Mesenchymal stem cell (in vitro differentiated cells and primary cell): ENCODE results near the gene NFRKB.

ENCODE experiments used
- DNase-seq: peaks from one replicate; pipeline ENCODE4 v3.0.0-alpha.2; 2013
- H2AFZ ChIP-seq: one replicate; pipeline ENCODE4 v1.6.1; 2013; ENCODE audit warnings: low read depth, mild to moderate bottlenecking, control low read depth, inconsistent platforms, low read length, moderate library complexity
- H2AK5ac ChIP-seq: 2 replicates; pipeline ENCODE4 v1.6.1; 2013; ENCODE audit warnings: low read length, moderate library complexity, mild to moderate bottlenecking, inconsistent platforms; ENCODE audit not compliant: severe bottlenecking
- H2BK120ac ChIP-seq: one replicate; pipeline ENCODE4 v1.6.1; 2013; ENCODE audit warnings: low read depth, mild to moderate bottlenecking, inconsistent platforms, low read length, moderate library complexity
- H2BK12ac ChIP-seq, 2 experiments: one replicate each; pipeline ENCODE4 v1.6.1; 2013; ENCODE audit warnings: inconsistent platforms in 2 of 2, low read length in 2 of 2, mild to moderate bottlenecking in 2 of 2, moderate library complexity in 2 of 2, control low read depth in 1 of 2
- H2BK15ac ChIP-seq: one replicate; pipeline ENCODE4 v1.6.1; 2013; ENCODE audit warnings: mild to moderate bottlenecking, low read depth, inconsistent platforms; ENCODE audit not compliant: poor library complexity, severe bottlenecking
- H2BK5ac ChIP-seq: 2 replicates; pipeline ENCODE4 v1.6.1; 2013; ENCODE audit warnings: low read depth, mild to moderate bottlenecking, low read length, control low read depth, inconsistent platforms; ENCODE audit not compliant: poor library complexity, severe bottlenecking
- H3K14ac ChIP-seq, 2 experiments: one replicate each; pipeline ENCODE4 v1.6.1; 2013; ENCODE audit warnings: inconsistent platforms in 2 of 2, low read length in 2 of 2, control low read depth in 1 of 2, mild to moderate bottlenecking in 1 of 2, moderate library complexity in 1 of 2
- H3K18ac ChIP-seq, 2 experiments: one replicate each; pipeline ENCODE4 v1.6.1; 2013; ENCODE audit warnings: inconsistent platforms in 2 of 2, low read length in 2 of 2, control low read depth in 1 of 2, low read depth in 1 of 2, mild to moderate bottlenecking in 1 of 2
- H3K23ac ChIP-seq, 2 experiments: one replicate each; pipeline ENCODE4 v1.6.1; 2013; ENCODE audit warnings: inconsistent platforms in 2 of 2, low read length in 2 of 2, mild to moderate bottlenecking in 2 of 2, moderate library complexity in 2 of 2, control low read depth in 1 of 2
- H3K27ac ChIP-seq: 2 replicates; pipeline ENCODE4 v1.5.1; 2013; ENCODE audit warnings: mild to moderate bottlenecking, moderate library complexity, low read length, control low read depth, inconsistent platforms; ENCODE audit not compliant: poor library complexity, severe bottlenecking
- H3K27me3 ChIP-seq, 2 experiments: 2 replicates each; pipeline versions ENCODE4 v1.6.1 to v1.7.0; 2013; ENCODE audit warnings: low read length in 2 of 2, mild to moderate bottlenecking in 2 of 2, moderate library complexity in 2 of 2, control low read depth in 1 of 2, inconsistent platforms in 1 of 2; ENCODE audit not compliant: control insufficient read depth in 1 of 2, insufficient read depth in 1 of 2
- H3K36me3 ChIP-seq, 2 experiments: 2 replicates each; pipeline versions ENCODE4 v1.6.1 to v1.7.0; 2013; ENCODE audit warnings: low read length in 2 of 2, control low read depth in 1 of 2, inconsistent platforms in 1 of 2, low read depth in 1 of 2, mild to moderate bottlenecking in 1 of 2; ENCODE audit not compliant: insufficient read depth in 2 of 2, control insufficient read depth in 1 of 2
- H3K4ac ChIP-seq, 2 experiments: one replicate each; pipeline ENCODE4 v1.6.1; 2013; ENCODE audit warnings: inconsistent platforms in 2 of 2, low read length in 2 of 2, mild to moderate bottlenecking in 2 of 2, moderate library complexity in 2 of 2, control low read depth in 1 of 2, low read depth in 1 of 2
- H3K4me1 ChIP-seq: 2 replicates; pipeline ENCODE4 v1.6.1; 2013; ENCODE audit warnings: low read depth, low read length, control low read depth; ENCODE audit not compliant: control insufficient read depth, insufficient read depth
- H3K4me2 ChIP-seq: 2 replicates; pipeline ENCODE4 v1.6.1; 2013; ENCODE audit warnings: low read length, mild to moderate bottlenecking, inconsistent platforms; ENCODE audit not compliant: poor library complexity, severe bottlenecking
- H3K4me3 ChIP-seq, 2 experiments: 2 replicates each; pipeline versions ENCODE4 v1.5.1 to v1.7.0; 2013; ENCODE audit warnings: low read length in 2 of 2, mild to moderate bottlenecking in 2 of 2, control low read depth in 1 of 2, low read depth in 1 of 2; ENCODE audit not compliant: insufficient read depth in 1 of 2
- H3K79me1 ChIP-seq: replicated peaks from 2 replicates; pipeline ENCODE4 v1.6.1; 2013; ENCODE audit warnings: mild to moderate bottlenecking, control low read depth, low read length, inconsistent platforms; ENCODE audit not compliant: poor library complexity, severe bottlenecking
- H3K9ac ChIP-seq: 2 replicates; pipeline ENCODE4 v1.7.0; 2013; ENCODE audit warnings: mild to moderate bottlenecking, low read length, moderate library complexity
- H3K9me3 ChIP-seq: 2 replicates; pipeline ENCODE4 v1.7.0; 2013; ENCODE audit warnings: mild to moderate bottlenecking, low read length; ENCODE audit not compliant: control insufficient read depth
- H4K8ac ChIP-seq: one replicate; pipeline ENCODE4 v1.6.1; 2013; ENCODE audit warnings: inconsistent platforms, mild to moderate bottlenecking, low read length, moderate library complexity
- H4K91ac ChIP-seq: one replicate; pipeline ENCODE4 v1.6.1; 2013; ENCODE audit warnings: mild to moderate bottlenecking, low read length, inconsistent platforms
- WGBS: methylation state at CpG from one replicate; pipeline ENCODE4 v1.1.7; 2013; ENCODE audit warnings: mixed read lengths; 5-methylcytosine and 5-hydroxymethylcytosine counted together

NFRKB gene

DNA sequence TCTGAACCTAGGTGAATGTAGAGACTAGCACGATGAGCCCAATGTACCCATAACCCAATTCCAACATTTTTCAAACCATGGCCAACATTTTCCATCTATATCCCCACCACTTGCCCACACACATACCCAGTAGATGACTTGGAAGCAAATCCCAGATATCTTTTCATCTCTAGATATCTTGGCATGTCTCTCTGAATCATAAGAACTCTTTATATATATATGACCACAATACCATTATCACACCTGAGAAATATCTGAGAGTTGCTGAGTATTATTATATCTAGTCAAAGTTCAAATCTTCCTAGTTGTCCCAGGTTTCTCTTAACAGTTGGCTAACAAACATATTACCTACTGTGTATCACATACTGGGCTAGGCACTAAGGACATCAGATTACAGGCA is 37.9 kb upstream of the NFRKB start:
- Histone ChIP-seq H3K14ac (no peak overlapping the region), H2AK5ac (no peak overlapping the region), H2BK15ac (no peak overlapping the region), H2BK12ac (no peak overlapping the region), H2BK120ac (no peak overlapping the region), H3K4me2 (no peak overlapping the region), H3K4me3 (no peak overlapping the region), H3K27ac (no peak overlapping the region), H4K8ac (no peak overlapping the region), H2BK5ac (no peak overlapping the region), H3K27me3 (no peaks in the 10 kb centered on the region), H3K18ac (no peak overlapping the region), H3K9ac (no peak overlapping the region), H3K4me1 (no peaks in the 10 kb centered on the region), H3K36me3 (peaks cover 16 to 57% of the 10 kb centered on the region in 2 experiments), H3K79me1 (no peaks in the 10 kb centered on the region), H3K23ac (no peak overlapping the region), H2AFZ (no peak overlapping the region), H3K9me3 (no peaks in the 10 kb centered on the region), H4K91ac (no peak overlapping the region), H3K4ac (no peak overlapping the region)
- WGBS: 97% methylated on average over 1 of the region's 1 CpG
- no peak for DNase-seq

DNA sequence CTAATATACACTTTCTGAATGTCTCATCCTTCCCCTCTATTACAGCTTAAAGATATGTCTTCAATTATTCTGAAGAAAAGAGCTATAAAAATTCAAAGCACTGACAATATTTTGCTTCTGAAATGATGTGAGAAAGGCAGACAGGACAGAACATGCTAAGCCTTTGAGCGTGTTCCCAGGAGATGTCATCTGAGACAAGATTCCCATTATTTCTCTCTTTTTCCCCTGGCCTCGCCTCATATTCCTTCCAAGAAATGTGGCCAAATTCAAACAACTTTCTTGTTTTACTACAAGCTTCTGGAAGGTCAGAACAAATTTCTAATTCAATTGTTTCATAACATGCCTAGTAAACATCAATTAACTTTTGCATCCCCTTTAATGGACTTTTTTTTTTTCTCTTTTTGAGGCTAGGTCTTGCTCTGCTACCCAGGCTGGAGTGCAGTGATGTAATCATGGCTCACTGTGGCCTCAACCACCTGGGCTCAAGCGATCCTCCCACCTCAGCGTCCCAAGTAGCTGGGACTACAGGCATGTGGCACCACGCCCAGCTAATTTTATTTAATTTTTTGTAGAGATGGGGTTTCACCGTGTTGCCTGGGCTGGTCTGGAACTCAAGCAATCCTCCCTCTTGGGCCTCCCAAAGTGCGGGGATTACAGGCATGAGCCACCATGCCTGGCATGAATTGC is 37.1 kb upstream of the NFRKB start:
- no peak overlapping the region for H2BK5ac ChIP-seq
- peaks cover 16 to 57% of the 10 kb centered on the region in 2 experiments for H3K36me3 ChIP-seq
- no peaks in the 10 kb centered on the region for H3K27me3 ChIP-seq
- H3K23ac ChIP-seq: no peak overlapping the region
- no peak overlapping the region for H2BK120ac ChIP-seq
- no peak overlapping the region for H3K9ac ChIP-seq
- H3K4ac ChIP-seq: no peak overlapping the region
- no peak overlapping the region for H4K8ac ChIP-seq
- no peak for DNase-seq
- H2BK15ac ChIP-seq: no peak overlapping the region
- no peak overlapping the region for H2AK5ac ChIP-seq
- H3K79me1 ChIP-seq: no peaks in the 10 kb centered on the region
- H2AFZ ChIP-seq: no peak overlapping the region
- H4K91ac ChIP-seq: no peak overlapping the region
- 94% methylated on average over 5 of the region's 7 CpGs for WGBS
- no peak overlapping the region for H3K27ac ChIP-seq
- H2BK12ac ChIP-seq: no peak overlapping the region
- H3K4me1 ChIP-seq: no peaks in the 10 kb centered on the region
- H3K4me2 ChIP-seq: no peak overlapping the region
- no peak overlapping the region for H3K14ac ChIP-seq
- no peak overlapping the region for H3K4me3 ChIP-seq
- H3K9me3 ChIP-seq: no peaks in the 10 kb centered on the region
- H3K18ac ChIP-seq: no peak overlapping the region

DNA sequence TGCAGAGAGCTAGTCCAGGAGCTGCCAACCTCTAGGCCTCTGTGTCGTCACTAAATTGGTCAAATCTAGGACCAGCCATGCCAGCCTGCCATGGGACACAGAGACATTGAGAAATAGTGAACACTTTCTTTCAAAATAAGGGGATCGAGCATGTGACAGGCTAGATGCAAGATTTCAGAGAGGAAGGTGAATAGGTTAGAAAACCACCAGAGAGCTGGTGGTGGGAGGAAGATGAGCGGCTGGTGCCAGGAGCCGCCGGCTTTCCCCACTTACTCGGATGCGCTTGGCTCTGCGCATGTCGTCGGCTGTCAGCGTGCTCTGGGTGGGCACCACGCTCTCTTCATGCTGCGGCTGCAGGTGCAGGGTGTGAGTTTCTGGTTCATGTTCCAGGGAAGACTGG is 35.4 kb upstream of the NFRKB start:
- 98% methylated on average over 13 of the region's 13 CpGs for WGBS

DNA sequence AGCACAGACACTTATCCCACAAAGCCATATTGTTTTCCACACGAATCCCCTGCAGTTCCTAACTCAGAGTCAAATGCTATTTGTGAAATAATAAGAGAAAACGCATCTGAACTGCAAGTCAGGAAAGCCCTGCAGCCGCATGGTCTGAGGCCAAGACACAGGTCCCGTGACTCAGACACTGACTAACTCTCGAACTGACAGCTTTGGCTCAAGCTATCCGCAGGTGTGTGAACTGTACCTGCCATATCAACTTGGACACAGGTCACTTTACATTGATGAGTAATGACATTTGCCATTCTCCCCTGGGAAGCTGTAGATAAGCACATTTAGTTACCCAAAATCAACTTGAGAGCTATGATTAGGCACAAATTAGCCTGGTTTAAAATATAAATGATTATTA is 34.9 kb upstream of the NFRKB start:
- H3K23ac ChIP-seq: no peak overlapping the region
- DNase-seq: no peak
- no peak overlapping the region for H3K14ac ChIP-seq
- H4K8ac ChIP-seq: no peak overlapping the region
- no peaks in the 10 kb centered on the region for H3K27me3 ChIP-seq
- no peaks in the 10 kb centered on the region for H3K9me3 ChIP-seq
- H3K9ac ChIP-seq: no peak overlapping the region
- no peak overlapping the region for H2AK5ac ChIP-seq
- no peak overlapping the region for H2BK5ac ChIP-seq
- H2BK120ac ChIP-seq: no peak overlapping the region
- no peak overlapping the region for H2BK15ac ChIP-seq
- no peak overlapping the region for H3K4ac ChIP-seq
- no peak overlapping the region for H3K4me3 ChIP-seq
- no peaks in the 10 kb centered on the region for H3K79me1 ChIP-seq
- H3K4me1 ChIP-seq: no peaks in the 10 kb centered on the region
- peaks cover 16 to 49% of the 10 kb centered on the region in 2 experiments for H3K36me3 ChIP-seq
- H4K91ac ChIP-seq: no peak overlapping the region
- WGBS: 94% methylated on average over 6 of the region's 6 CpGs
- H3K27ac ChIP-seq: no peak overlapping the region
- H2AFZ ChIP-seq: no peak overlapping the region
- no peak overlapping the region for H2BK12ac ChIP-seq
- H3K4me2 ChIP-seq: no peak overlapping the region
- no peak overlapping the region for H3K18ac ChIP-seq

More for the DNA sequence above, 35.4 kb upstream of the NFRKB start:
- H3K4me2 ChIP-seq: no peak overlapping the region
- H2AFZ ChIP-seq: no peak overlapping the region
- H2BK120ac ChIP-seq: no peak overlapping the region
- H2BK15ac ChIP-seq: no peak overlapping the region
- H3K14ac ChIP-seq: no peak overlapping the region
- no peak overlapping the region for H2BK5ac ChIP-seq
- no peaks in the 10 kb centered on the region for H3K79me1 ChIP-seq
- no peak overlapping the region for H3K4me3 ChIP-seq
- H3K18ac ChIP-seq: no peak overlapping the region
- no peak overlapping the region for H4K91ac ChIP-seq
- H2BK12ac ChIP-seq: no peak overlapping the region
- no peak overlapping the region for H3K27ac ChIP-seq
- no peak overlapping the region for H3K23ac ChIP-seq
- H2AK5ac ChIP-seq: no peak overlapping the region
- H4K8ac ChIP-seq: no peak overlapping the region
- no peak for DNase-seq
- H3K4me1 ChIP-seq: no peaks in the 10 kb centered on the region
- H3K9me3 ChIP-seq: no peaks in the 10 kb centered on the region
- H3K27me3 ChIP-seq: no peaks in the 10 kb centered on the region
- H3K4ac ChIP-seq: no peak overlapping the region
- H3K36me3 ChIP-seq: peaks cover 16 to 49% of the 10 kb centered on the region in 2 experiments
- no peak overlapping the region for H3K9ac ChIP-seq
